T-helper 17 cell (primary cell): ENCODE data around the gene GOLPH3L. TPM values are rescaled to one million over a fixed set of nuclear protein-coding genes. Genes with fewer than 3 reads are reported as not detected.
"Not testable (repeated sequence)": the region's sequence is repeated elsewhere in the genome, so short reads cannot be mapped to it uniquely, and the experiment has no call there.

ENCODE experiments used
- ATAC-seq: fragments of 150-1000 bp; cut with Tn5 transposase; 2 replicates; pipeline ENCODE4 v1.10.0; 2021; ENCODE audit warnings: mild to moderate bottlenecking, moderate library complexity
- DNase-seq, 3 donors: peaks; one replicate each; pipeline versions ENCODE4 v3.0.0 to v3.0.0-alpha.2; 2020 to 2021
- H3K9me3 ChIP-seq: one replicate; pipeline ENCODE4 v1.7.0; 2013; ENCODE audit warnings: low read length, mild to moderate bottlenecking; ENCODE audit not compliant: control insufficient read depth, poor library complexity, severe bottlenecking
- H3K27ac Mint-ChIP-seq: one replicate; pipeline ENCODE4 v1.8.0; 2022; ENCODE audit warnings: mild to moderate bottlenecking, moderate library complexity, mixed read lengths
- H3K27me3 Mint-ChIP-seq: one replicate; pipeline ENCODE4 v1.8.0; 2022; ENCODE audit warnings: mixed read lengths
- H3K36me3 Mint-ChIP-seq: one replicate; pipeline ENCODE4 v1.8.0; 2022; ENCODE audit warnings: low read depth, mixed read lengths
- H3K4me1 Mint-ChIP-seq: one replicate; pipeline ENCODE4 v1.8.0; 2022; ENCODE audit warnings: mild to moderate bottlenecking, mixed read lengths
- H3K4me3 Mint-ChIP-seq: one replicate; pipeline ENCODE4 v1.8.0; 2022; ENCODE audit warnings: mild to moderate bottlenecking, moderate library complexity, mixed read lengths
- total RNA-seq, 4 donors: library from RNA in 2 of 4; stranded (reverse) in 2 of 4; gene quantifications; one replicate each; pipeline ENCODE4 v1.2.3 and lab custom pipeline; 2022 to 2026

Gene GOLPH3L
- total RNA-seq, 2 donors from 2014 or later: 7.0 to 9.1 TPM

GRCh38 chr1:150620919-150621318 is 76.0 kb downstream of the GOLPH3L start:
- ATAC-seq: no peak
- H3K4me3 Mint-ChIP-seq: no peak overlapping the region

GRCh38 chr1:150619576-150620509 is 77.1 kb downstream of the GOLPH3L start:
- H3K36me3 Mint-ChIP-seq: peaks cover 7% of the 10 kb centered on the region
- peak overlapping the region; percentile 49 for H3K4me3 Mint-ChIP-seq
- no peak for DNase-seq

More at GRCh38 chr1:150620919-150621318, 76.0 kb downstream of the GOLPH3L start:
- no peak for DNase-seq
- Mint-ChIP-seq H3K27ac (peak overlapping the region; percentile 94), H3K27me3 (no peaks in the 10 kb centered on the region), H3K36me3 (peaks cover 7% of the 10 kb centered on the region), H3K4me1 (peaks cover 50% of the 10 kb centered on the region)
- no peaks in the 10 kb centered on the region for H3K9me3 ChIP-seq

GRCh38 chr1:150615346-150616201 is 81.4 kb downstream of the GOLPH3L start:
- no peaks in the 10 kb centered on the region for H3K9me3 ChIP-seq
- no peak for ATAC-seq
- H3K27ac Mint-ChIP-seq: peak overlapping the region; percentile 93
- H3K27me3 Mint-ChIP-seq: no peaks in the 10 kb centered on the region
- peaks cover 2% of the 10 kb centered on the region for H3K36me3 Mint-ChIP-seq
- H3K4me1 Mint-ChIP-seq: peaks cover 58% of the 10 kb centered on the region
- H3K4me3 Mint-ChIP-seq: peak overlapping the region; percentile 54
- no peak for DNase-seq

More at GRCh38 chr1:150619576-150620509, 77.1 kb downstream of the GOLPH3L start:
- peak; percentile 62 for ATAC-seq
- H3K9me3 ChIP-seq: no peaks in the 10 kb centered on the region
- Mint-ChIP-seq H3K27me3 (no peaks in the 10 kb centered on the region), H3K27ac (peak overlapping the region; percentile 94), H3K4me1 (peaks cover 57% of the 10 kb centered on the region)

DNA sequence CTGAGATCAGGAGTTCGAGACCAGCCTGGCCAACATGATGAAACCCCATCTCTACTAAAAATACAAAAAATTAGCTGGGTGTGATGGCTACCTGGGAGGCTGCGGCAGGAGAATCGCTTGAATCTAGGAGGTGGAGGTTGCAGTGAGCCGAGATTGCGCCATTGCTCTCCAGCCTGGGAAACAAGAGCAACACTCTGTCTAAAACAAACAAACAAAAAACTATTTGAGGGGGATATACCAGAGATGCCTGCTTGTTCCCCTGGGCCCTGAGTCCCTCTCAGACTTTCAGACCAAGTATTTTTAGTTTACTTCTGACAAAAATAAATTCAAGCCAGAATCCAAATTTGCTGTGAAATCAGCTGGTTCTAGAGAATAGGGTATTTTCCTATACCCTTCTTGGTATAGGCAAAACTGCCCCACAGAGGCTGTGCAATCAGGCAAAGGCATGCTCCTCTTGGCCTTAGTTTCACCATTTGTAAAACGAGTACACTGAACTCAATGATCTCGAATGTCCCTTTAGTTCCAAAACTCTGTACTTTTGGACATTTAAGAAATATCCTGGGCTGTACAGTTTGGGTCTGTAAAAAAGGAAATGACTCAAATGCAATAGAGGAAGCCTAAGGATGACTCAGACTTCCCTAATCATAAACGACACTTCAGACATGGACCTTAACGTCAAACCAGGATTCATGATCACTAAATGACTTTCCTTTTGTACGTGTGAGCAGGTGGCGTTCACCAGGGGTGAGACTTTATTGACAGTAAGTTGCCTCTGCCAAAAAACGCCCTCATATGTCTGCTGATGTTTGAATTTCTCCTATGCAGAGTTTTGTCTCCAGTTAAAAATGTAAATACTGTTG is 83.7 kb downstream of the GOLPH3L start:
- Mint-ChIP-seq H3K36me3 (no peaks in the 10 kb centered on the region), H3K27ac (peak overlapping the region; percentile 99), H3K4me3 (peak overlapping the region; percentile 75), H3K4me1 (peaks cover 47% of the 10 kb centered on the region), H3K27me3 (no peaks in the 10 kb centered on the region)
- no peaks in the 10 kb centered on the region for H3K9me3 ChIP-seq
- ATAC-seq (peak; percentile 15), DNase-seq (peak in 1 of 3 donors; percentile 38)

DNA sequence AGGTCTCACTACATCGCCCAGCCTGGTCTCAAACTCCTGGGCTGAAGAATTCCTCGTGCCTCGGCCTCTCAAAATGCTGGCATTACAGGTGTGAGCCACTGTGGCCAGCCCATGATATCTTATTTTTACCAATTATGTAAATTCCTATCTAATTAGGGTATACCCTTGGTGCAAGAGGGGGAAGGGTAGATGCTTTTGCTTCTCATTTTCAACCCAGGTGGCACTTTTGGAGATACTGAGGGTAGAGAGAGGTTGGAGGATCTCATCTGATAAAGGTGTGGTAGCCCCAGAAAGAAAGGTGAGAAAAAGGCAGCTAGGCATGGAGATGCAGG is 85.0 kb downstream of the GOLPH3L start:
- peaks cover 45% of the 10 kb centered on the region for H3K4me1 Mint-ChIP-seq
- no peaks in the 10 kb centered on the region for H3K9me3 ChIP-seq
- no peaks in the 10 kb centered on the region for H3K36me3 Mint-ChIP-seq
- DNase-seq (no peak), ATAC-seq (no peak)
- H3K27me3 Mint-ChIP-seq: no peaks in the 10 kb centered on the region
- peak overlapping the region; percentile 59 for H3K4me3 Mint-ChIP-seq
- peak overlapping the region; percentile 99 for H3K27ac Mint-ChIP-seq

DNA sequence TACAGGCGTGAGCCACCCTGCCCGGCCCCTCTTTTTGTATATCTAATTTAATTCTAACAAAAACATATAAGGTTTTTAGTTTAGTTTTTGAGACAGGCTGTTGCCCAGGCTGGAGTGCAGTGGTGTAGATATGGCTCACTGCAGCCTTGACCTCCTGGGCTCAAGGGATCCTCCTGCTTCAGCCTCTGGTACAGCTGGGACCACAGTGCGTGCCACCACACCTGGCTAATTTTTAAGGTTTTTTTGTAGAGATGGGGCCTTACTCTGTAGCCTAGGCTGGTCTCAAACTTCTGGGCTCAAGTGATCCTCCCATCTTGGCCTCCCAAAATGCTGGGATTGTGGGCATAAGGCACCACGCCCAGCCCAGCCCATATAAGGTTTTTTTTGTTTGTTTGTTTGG is 86.4 kb downstream of the GOLPH3L start:
- DNase-seq (no peak), ATAC-seq (no peak)
- no peaks in the 10 kb centered on the region for H3K27me3 Mint-ChIP-seq
- H3K27ac Mint-ChIP-seq: peak overlapping the region; percentile 99
- no peaks in the 10 kb centered on the region for H3K9me3 ChIP-seq
- H3K4me1 Mint-ChIP-seq: peaks cover 34% of the 10 kb centered on the region
- no peaks in the 10 kb centered on the region for H3K36me3 Mint-ChIP-seq
- no peak overlapping the region for H3K4me3 Mint-ChIP-seq

DNA sequence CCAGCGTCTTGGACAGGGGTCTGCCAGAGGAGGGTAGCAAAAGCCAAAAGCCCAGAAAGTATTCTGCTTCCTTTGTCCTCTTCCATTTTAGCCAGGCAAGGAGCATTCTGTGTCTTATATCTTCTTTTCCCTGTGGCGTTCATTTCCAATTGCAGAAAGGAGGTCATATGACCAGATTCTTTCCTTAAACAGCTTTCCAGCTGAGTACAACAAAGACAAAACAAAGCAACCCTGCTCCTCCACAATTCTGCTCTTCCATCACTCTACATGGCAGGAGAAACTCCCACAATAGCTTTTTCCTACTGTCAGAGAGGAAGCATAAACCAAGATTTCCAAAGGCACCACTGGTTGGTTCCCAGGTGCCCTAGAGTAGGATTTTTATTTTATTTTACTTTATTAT is 87.2 kb downstream of the GOLPH3L start:
- ATAC-seq (no peak), DNase-seq (no peak)
- H3K4me3 Mint-ChIP-seq: no peak overlapping the region
- no peaks in the 10 kb centered on the region for H3K36me3 Mint-ChIP-seq
- no peaks in the 10 kb centered on the region for H3K27me3 Mint-ChIP-seq
- H3K9me3 ChIP-seq: no peaks in the 10 kb centered on the region
- peak overlapping the region; percentile 99 for H3K27ac Mint-ChIP-seq
- H3K4me1 Mint-ChIP-seq: peaks cover 26% of the 10 kb centered on the region

GRCh38 chr1:150606463-150607142 is 90.4 kb downstream of the GOLPH3L start:
- ATAC-seq (no peak), DNase-seq (no peak)
- Mint-ChIP-seq H3K27me3 (no peaks in the 10 kb centered on the region), H3K4me1 (peaks cover 19% of the 10 kb centered on the region), H3K4me3 (no peak overlapping the region), H3K36me3 (no peaks in the 10 kb centered on the region), H3K27ac (no peak overlapping the region)
- H3K9me3 ChIP-seq: no peaks in the 10 kb centered on the region

DNA sequence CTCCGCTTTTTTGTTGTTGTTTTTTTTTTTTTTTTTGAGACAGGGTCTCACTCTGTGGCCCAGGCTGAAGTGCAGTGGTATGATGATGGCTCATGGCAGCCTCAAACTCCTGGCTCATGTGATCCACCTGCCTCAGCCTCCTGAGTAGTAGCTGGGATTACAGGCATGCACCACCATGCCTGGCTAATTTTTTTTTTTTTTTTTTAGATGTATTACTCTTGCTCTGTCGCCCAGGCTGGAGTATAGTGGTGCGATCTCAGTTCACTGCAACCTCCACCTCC is 91.6 kb downstream of the GOLPH3L start:
- not testable (repeated sequence) for ATAC-seq, H3K9me3 ChIP-seq, H3K36me3 Mint-ChIP-seq, H3K4me3 Mint-ChIP-seq, DNase-seq, H3K27me3 Mint-ChIP-seq
- Mint-ChIP-seq H3K4me1 (peaks cover 12% of the 10 kb centered on the region), H3K27ac (peak overlapping the region; percentile 62)

GRCh38 chr1:150604226-150604588 is 92.7 kb downstream of the GOLPH3L start:
- H3K9me3 ChIP-seq: no peaks in the 10 kb centered on the region
- Mint-ChIP-seq H3K4me3 (no peak overlapping the region), H3K27me3 (no peaks in the 10 kb centered on the region), H3K27ac (peak overlapping the region; percentile 27), H3K4me1 (peaks cover 9% of the 10 kb centered on the region), H3K36me3 (peaks cover 2% of the 10 kb centered on the region)
- DNase-seq (no peak), ATAC-seq (no peak)

DNA sequence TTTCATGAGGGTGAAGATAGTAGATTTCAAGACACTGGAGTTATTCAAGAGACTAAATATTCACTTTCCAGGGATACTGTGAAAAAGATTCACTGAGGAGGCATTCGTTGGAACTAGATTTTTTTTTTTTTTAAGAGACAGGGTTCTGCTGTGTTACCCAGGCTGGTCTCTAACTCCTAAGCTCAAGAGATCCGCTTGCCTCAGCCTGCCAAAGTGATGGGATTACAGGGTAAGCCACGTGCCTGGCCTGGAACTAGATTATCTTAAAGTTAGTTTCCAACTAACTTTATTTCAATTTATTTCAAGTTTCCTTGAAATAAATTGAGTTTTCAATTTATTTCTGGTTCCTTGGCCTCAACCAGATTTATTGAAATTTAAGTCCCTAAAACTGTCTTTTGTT is 93.2 kb downstream of the GOLPH3L start:
- no peaks in the 10 kb centered on the region for H3K9me3 ChIP-seq
- no peak overlapping the region for H3K4me3 Mint-ChIP-seq
- ATAC-seq (no peak), DNase-seq (no peak)
- peaks cover 2% of the 10 kb centered on the region for H3K36me3 Mint-ChIP-seq
- H3K4me1 Mint-ChIP-seq: peaks cover 9% of the 10 kb centered on the region
- H3K27me3 Mint-ChIP-seq: no peaks in the 10 kb centered on the region
- H3K27ac Mint-ChIP-seq: peak overlapping the region; percentile 27

- H3K27me3 Mint-ChIP-seq, H3K4me3 Mint-ChIP-seq, H3K27ac Mint-ChIP-seq, ATAC-seq, H3K36me3 Mint-ChIP-seq, DNase-seq, H3K9me3 ChIP-seq, H3K4me1 Mint-ChIP-seq: not testable (repeated sequence)
These were observed 94.6 kb downstream of the GOLPH3L start for GRCh38 chr1:150602372-150602771.
